Right lobe of liver (tissue), 6 donors: ENCODE results near the gene BTNL2. TPM values are rescaled to one million over a fixed set of nuclear protein-coding genes. Genes with fewer than 3 reads are reported as not detected.

Experiments used
- ATAC-seq, 4 donors: fragments of 200-7000 bp; cut with Tn5 transposase; one replicate each; pipeline ENCODE4 v1.9.1; 2020; ENCODE audit warnings: mild to moderate bottlenecking in 4 of 4, moderate library complexity in 4 of 4
- DNase-seq, 3 donors: peaks; one replicate each; pipeline ENCODE4 v3.0.0-alpha.2; 2020
- H3K27ac ChIP-seq, 3 donors: fragments of 200-600 bp; one replicate each; pipeline ENCODE4 v1.8.0; 2022
- H3K27me3 ChIP-seq, 2 donors: fragments of 200-600 bp; one replicate each; pipeline ENCODE4 v1.8.0; 2022
- H3K36me3 ChIP-seq, 4 donors: fragments of 200-600 bp; sonication (generic) in 1 of 4; one replicate each; pipeline versions ENCODE4 v1.5.1 to v1.8.0; 2017 to 2022; ENCODE audit warnings: control low read depth in 1 of 4
- H3K4me1 ChIP-seq, 4 donors: fragments of 200-600 bp; sonication (generic) in 1 of 4; one replicate each; pipeline versions ENCODE4 v1.5.1 to v1.8.0; 2017 to 2022; ENCODE audit warnings: control low read depth in 1 of 4
- H3K4me3 ChIP-seq, 3 donors: fragments of 200-600 bp; one replicate each; pipeline ENCODE4 v1.8.0; 2022
- H3K9me3 ChIP-seq, 4 donors: fragments of 200-600 bp; sonication (generic) in 1 of 4; one replicate each; pipeline versions ENCODE4 v1.5.1 to v1.8.0; 2017 to 2022; ENCODE audit warnings: control low read depth in 1 of 4
- POLR2A ChIP-seq: fragments of 450-650 bp; IDR thresholded peaks from one replicate; pipeline ENCODE4 v1.6.1; 2017; ENCODE audit warnings: antibody characterized with exemption, mild to moderate bottlenecking
- WGBS: methylation state at CpG from one replicate; pipeline ENCODE4 v1.1.6; 2018; ENCODE audit warnings: low coverage, low lambda C conversion rate; ENCODE audit not compliant: insufficient coverage; ENCODE audit errors: missing lambda C conversion rate; 5-methylcytosine and 5-hydroxymethylcytosine counted together
- intact Hi-C, 2 donors: fragments of 100-400 bp; cut with DNase I; formaldehyde crosslinking; loops; one replicate each; pipeline versions ENCODE4 v1.11.2 to v1.14.1; 2022
- total RNA-seq, 6 experiments: library from RNA; depleted of rRNA in 2 of 6; stranded (reverse); fragments of >200 nt in 2 of 6; fragmentation: NEBNext Ultra II Directional in 3 of 6; extraction: Animal tissue kit (Norgen Biotek cat#: 25700) in 3 of 6; gene quantifications; one replicate each; pipeline versions ENCODE4 v1.1.0 to v1.2.4, GENCODE V29; 2016 to 2023
- TF ChIP-seq, protein P1 (sequence below), 4 donors: fragments of 200-600 bp in 3 of 4; fragments of 450-650 bp in 1 of 4; IDR thresholded peaks; one replicate each; pipeline versions ENCODE4 v1.5.1 to v1.8.0; 2016 to 2022; ENCODE audit warnings: antibody characterized with exemption in 4 of 4, mild to moderate bottlenecking in 2 of 4
- donor health status: DM: no; HTN: yes; CAD: no.
- donor health status: DM: no; HTN: no; CAD: no.
- donor health status: DM: no; HTN: no; CAD: no.
- donor health status: DM: no; HTN: yes; CAD: no.
- donor health status: DM: no; HTN: yes; CAD: no.

The BTNL2 gene
- total RNA-seq, 6 experiments from 2014 or later, result not detected

DNA sequence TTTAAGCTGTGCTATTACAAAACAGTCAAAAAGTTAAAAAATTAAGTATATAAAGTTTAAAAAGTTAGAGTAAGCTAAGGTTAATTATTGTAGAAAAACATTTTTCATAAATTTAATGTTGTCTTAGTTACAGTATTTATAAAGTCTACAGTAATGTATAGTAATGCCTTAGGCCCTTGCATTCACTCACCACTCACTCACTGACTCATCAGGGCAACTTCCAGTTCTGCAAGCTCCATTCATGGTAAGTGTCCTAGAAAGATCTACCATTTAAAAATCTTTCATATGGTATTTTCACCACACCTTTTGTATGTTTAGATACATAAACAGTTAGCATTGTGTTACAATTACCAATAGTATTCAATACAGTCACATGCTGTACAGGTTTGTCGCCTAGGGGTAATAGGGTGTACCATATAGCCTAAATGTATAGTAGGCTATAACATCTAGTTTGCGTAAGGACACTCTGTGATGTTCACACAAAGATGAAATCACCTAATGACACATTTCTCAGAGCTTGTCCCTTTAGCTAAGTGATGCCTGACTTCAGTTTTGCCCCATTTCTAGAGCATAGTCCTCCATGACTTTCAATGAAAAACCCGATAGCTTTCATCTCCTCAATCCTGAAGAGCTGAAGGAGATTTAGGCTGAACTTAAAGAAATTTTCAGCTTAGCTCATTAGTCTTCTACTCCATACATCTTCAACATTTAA is 17.8 kb upstream of the BTNL2 start:
- H3K4me1 ChIP-seq, result no peaks in the 10 kb centered on the region
- intact Hi-C loops, result no loop called here
- no peak overlapping the region for H3K27ac ChIP-seq
- H3K9me3 ChIP-seq, result no peaks in the 10 kb centered on the region
- no peaks in the 10 kb centered on the region for H3K36me3 ChIP-seq
- H3K27me3 ChIP-seq, result no peaks in the 10 kb centered on the region
- DNase-seq, result no peak
- TF ChIP-seq, protein P1, sequence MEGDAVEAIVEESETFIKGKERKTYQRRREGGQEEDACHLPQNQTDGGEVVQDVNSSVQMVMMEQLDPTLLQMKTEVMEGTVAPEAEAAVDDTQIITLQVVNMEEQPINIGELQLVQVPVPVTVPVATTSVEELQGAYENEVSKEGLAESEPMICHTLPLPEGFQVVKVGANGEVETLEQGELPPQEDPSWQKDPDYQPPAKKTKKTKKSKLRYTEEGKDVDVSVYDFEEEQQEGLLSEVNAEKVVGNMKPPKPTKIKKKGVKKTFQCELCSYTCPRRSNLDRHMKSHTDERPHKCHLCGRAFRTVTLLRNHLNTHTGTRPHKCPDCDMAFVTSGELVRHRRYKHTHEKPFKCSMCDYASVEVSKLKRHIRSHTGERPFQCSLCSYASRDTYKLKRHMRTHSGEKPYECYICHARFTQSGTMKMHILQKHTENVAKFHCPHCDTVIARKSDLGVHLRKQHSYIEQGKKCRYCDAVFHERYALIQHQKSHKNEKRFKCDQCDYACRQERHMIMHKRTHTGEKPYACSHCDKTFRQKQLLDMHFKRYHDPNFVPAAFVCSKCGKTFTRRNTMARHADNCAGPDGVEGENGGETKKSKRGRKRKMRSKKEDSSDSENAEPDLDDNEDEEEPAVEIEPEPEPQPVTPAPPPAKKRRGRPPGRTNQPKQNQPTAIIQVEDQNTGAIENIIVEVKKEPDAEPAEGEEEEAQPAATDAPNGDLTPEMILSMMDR (IDR thresholded peaks at IDR 0.05), result no peak
- TF ChIP-seq POLR2A, result no peak
- H3K4me3 ChIP-seq, result no peak overlapping the region
- no peak for ATAC-seq
- 91% methylated on average over 3 of the region's 3 CpGs for WGBS

DNA sequence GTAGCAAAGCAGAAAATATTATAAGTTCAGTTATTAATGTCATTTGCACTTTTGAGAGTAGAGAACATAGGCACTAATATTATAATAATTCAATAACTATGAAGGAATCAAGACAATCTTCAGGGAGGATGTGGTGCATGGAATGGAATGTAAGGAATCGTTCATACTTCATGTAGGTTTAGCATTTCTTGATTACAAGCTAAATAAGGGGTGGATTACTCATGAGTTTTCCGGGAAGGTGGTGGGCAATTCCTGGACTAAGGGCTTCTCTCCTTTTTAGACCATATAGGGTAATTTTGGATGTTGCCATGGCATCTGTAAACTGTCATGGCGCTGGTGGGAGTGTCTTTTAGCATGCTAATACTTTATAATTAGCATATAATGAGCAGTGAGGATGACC is 9.1 kb upstream of the BTNL2 start:
- no peak for ATAC-seq

GRCh38 chr6:32415521-32416019 is 8.6 kb upstream of the BTNL2 start:
- intact Hi-C loops, result loop anchor here in 1 of 2 donors (10.0 kb wide), 1 partner anchor 379 kb away; no protein-coding TSS in a partner anchor
- DNase-seq (peak; percentile 66 to 75 (median 71)), ATAC-seq (peak; percentile 89 to 93 (median 92))
- H3K4me1 ChIP-seq, result no peaks in the 10 kb centered on the region
- H3K4me3 ChIP-seq, result no peak overlapping the region
- no peaks in the 10 kb centered on the region for H3K36me3 ChIP-seq
- TF ChIP-seq, protein P1 (IDR thresholded peaks at IDR 0.05), result peak; percentile 95 to 98 (median 98)
- TF ChIP-seq POLR2A, result no peak
- no peaks in the 10 kb centered on the region for H3K9me3 ChIP-seq
- WGBS, result 5% methylated on average over 13 of the region's 13 CpGs
- no peak overlapping the region for H3K27ac ChIP-seq
- H3K27me3 ChIP-seq, result peaks cover 0 to 9% of the 10 kb centered on the region in 2 donors

More for the DNA sequence above, 9.1 kb upstream of the BTNL2 start:
- DNase-seq, result no peak
- Histone ChIP-seq H3K4me3 (no peak overlapping the region), H3K36me3 (no peaks in the 10 kb centered on the region), H3K4me1 (no peaks in the 10 kb centered on the region), H3K9me3 (no peaks in the 10 kb centered on the region), H3K27me3 (peaks cover 0 to 9% of the 10 kb centered on the region in 2 donors), H3K27ac (no peak overlapping the region)
- intact Hi-C loops, result loop anchor here in 1 of 2 donors (10.0 kb wide), 1 partner anchor 379 kb away; no protein-coding TSS in a partner anchor
- WGBS, result 67% methylated on average over 3 of the region's 3 CpGs
- no peak for TF ChIP-seq POLR2A
- TF ChIP-seq, protein P1 (IDR thresholded peaks at IDR 0.05), result no peak

DNA sequence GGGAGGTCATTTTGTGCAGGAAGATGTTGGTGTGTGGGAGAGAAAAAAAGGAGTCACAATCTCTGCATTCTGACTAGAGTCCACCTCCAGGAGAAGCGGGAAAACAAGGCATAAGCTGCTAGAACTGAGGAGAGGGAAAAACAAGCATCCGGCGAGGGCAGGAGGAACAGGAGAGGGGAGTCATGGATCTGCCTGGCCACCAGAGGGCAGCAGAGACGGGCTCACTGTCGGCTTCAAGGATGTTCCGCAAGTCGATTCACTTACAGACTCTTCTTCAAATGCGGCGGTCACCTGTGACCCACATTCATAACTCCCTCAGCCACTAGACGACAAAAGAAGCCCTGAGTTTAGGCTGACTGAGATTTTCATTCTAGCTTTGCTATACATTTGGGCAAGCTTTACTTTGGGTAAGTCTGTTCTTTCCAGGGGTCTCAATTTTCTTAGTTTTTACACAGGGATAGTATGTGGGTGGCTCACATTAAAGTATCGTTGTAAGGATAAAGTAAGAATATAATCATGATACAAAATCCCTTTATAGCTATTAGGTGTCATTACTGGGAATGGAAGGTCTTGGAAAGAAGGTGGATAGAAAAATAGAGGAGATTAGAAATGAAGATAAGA is 6.6 kb upstream of the BTNL2 start:
- ATAC-seq, result peak; percentile 92 to 96 (median 94)
- Histone ChIP-seq H3K4me3 (no peak overlapping the region), H3K9me3 (no peaks in the 10 kb centered on the region), H3K27me3 (peaks cover 0 to 9% of the 10 kb centered on the region in 2 donors), H3K27ac (no peak overlapping the region), H3K4me1 (no peaks in the 10 kb centered on the region), H3K36me3 (no peaks in the 10 kb centered on the region)
- intact Hi-C loops, result loop anchor here in 1 of 2 donors (5.0 to 10.0 kb wide), 2 partner anchors 289 to 381 kb away; no protein-coding TSS in a partner anchor
- whole genome bisulfite sequencing, result 3% methylated on average over 11 of the region's 11 CpGs
- peak; percentile 74 to 83 (median 80) for DNase-seq
- no peak for TF ChIP-seq POLR2A
- TF ChIP-seq, protein P1 (IDR thresholded peaks at IDR 0.05), result peak; percentile 75 to 98 (median 96)
